Neural cell (in vitro differentiated cells): ENCODE measurements around the gene MAGI1.

ENCODE experiments used
- EZH2 ChIP-seq: fragments of 200-600, 300-800 bp; shearing (Covaris generic), sonication (generic); IDR thresholded peaks from 2 replicates; pipeline ENCODE4 v1.6.1; 2014; ENCODE audit warnings: antibody characterized with exemption, low read length, borderline replicate concordance, mild to moderate bottlenecking; ENCODE audit not compliant: insufficient read depth, poor library complexity, severe bottlenecking
- POLR2AphosphoS5 ChIP-seq: IDR thresholded peaks from 2 replicates; pipeline ENCODE4 v1.6.1; 2012
- TF ChIP-seq, protein P1 (sequence below): fragments of 450-650 bp; IDR thresholded peaks from 2 replicates; pipeline ENCODE4 v1.5.1; 2014; ENCODE audit warnings: antibody characterized with exemption, mild to moderate bottlenecking, moderate library complexity; ENCODE audit not compliant: poor library complexity, severe bottlenecking

DNA sequence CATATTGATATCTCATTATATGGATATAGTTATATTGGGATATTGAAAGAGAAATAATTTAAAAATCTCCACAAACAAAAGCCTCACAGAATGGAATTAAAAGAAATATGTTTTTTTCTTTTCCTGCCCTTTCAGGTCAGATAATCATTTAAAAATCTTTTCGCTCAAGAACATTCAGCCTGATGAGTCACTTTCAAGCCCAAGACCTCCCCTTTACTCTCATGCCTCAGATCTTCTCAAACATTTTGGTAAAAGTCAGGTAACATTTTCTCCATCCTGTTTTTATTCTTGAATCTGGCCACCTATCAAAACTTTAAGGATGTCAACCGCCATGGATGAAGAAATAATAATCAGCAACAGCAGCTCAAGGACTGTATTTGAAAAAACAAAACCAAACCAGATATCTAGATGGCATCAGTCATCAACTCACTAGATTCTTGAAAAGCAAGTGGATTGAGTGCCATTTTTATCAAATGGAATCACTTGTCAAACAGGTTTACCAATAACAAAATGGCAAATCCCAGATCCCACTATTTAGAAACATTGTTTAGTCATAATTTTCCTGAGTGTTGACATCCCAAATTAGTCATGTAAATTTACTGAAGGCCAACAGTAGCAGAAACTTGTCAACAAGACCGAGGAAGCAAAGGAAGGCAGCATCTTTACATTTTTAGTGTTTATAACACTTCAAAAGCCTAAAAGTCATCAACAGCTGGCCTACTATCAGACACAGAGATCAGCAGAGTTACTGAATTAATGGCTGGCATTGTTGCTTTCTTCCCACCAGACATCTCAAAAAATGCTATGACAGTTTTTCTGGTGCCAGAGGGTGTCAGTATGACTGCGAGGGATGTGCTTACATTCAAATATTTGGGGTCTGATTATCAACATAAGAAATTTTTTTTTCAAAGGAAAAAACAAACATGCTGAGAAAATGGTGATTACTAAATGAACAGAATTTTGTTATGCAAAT, 444.7 kb downstream of the MAGI1 start:
- TF ChIP-seq, protein P1, sequence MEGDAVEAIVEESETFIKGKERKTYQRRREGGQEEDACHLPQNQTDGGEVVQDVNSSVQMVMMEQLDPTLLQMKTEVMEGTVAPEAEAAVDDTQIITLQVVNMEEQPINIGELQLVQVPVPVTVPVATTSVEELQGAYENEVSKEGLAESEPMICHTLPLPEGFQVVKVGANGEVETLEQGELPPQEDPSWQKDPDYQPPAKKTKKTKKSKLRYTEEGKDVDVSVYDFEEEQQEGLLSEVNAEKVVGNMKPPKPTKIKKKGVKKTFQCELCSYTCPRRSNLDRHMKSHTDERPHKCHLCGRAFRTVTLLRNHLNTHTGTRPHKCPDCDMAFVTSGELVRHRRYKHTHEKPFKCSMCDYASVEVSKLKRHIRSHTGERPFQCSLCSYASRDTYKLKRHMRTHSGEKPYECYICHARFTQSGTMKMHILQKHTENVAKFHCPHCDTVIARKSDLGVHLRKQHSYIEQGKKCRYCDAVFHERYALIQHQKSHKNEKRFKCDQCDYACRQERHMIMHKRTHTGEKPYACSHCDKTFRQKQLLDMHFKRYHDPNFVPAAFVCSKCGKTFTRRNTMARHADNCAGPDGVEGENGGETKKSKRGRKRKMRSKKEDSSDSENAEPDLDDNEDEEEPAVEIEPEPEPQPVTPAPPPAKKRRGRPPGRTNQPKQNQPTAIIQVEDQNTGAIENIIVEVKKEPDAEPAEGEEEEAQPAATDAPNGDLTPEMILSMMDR: no peak
- TF ChIP-seq EZH2 (no peak), POLR2AphosphoS5 (no peak)
